Stimulated activated naive CD8-positive, alpha-beta T cell treated with anti-CD3 and anti-CD28 coated beads, Interleukin-15, amount 100 ng/mL, for 72 hours (primary cell): ENCODE data around the gene CCL19.
"Not testable (repeated sequence)": the region's sequence is repeated elsewhere in the genome, so short reads cannot be mapped to it uniquely, and the experiment has no call there.

ENCODE experiments used
- ATAC-seq: fragments of 150-1000 bp; cut with Tn5 transposase; 2 replicates; pipeline ENCODE4 v1.10.0; 2021; ENCODE audit warnings: mild to moderate bottlenecking, moderate library complexity
- DNase-seq, 2 donors: peaks; one replicate each; pipeline ENCODE4 v3.0.0; 2021 to 2022
- H3K27ac Mint-ChIP-seq, 2 donors: one replicate each; pipeline ENCODE4 v1.8.0; 2022; ENCODE audit warnings: mild to moderate bottlenecking in 2 of 2, mixed read lengths in 2 of 2, moderate library complexity in 2 of 2
- H3K27me3 Mint-ChIP-seq: one replicate; pipeline ENCODE4 v1.8.0; 2022; ENCODE audit warnings: mixed read lengths
- H3K4me1 Mint-ChIP-seq: one replicate; pipeline ENCODE4 v1.8.0; 2022; ENCODE audit warnings: mild to moderate bottlenecking, mixed read lengths
- H3K4me3 Mint-ChIP-seq, 2 donors: one replicate each; pipeline ENCODE4 v1.8.0; 2022; ENCODE audit warnings: mild to moderate bottlenecking in 2 of 2, mixed read lengths in 2 of 2, moderate library complexity in 1 of 2
- H3K9me3 Mint-ChIP-seq, 2 donors: one replicate each; pipeline ENCODE4 v1.8.0; 2022; ENCODE audit warnings: mixed read lengths in 2 of 2

CCL19 gene

GRCh38 chr9:34690983-34691935 is at the start of gene CCL19:
Gene CCL19, minus strand, starts transcription at chr9:34691276. Its CDS starts 137 bp downstream, at chr9:34691139.
- Mint-ChIP-seq H3K4me3 (no peak within 1 kb of the TSS), H3K27me3 (no peaks in the 10 kb centered on the region), H3K9me3 (no peaks in the 10 kb centered on the region), H3K4me1 (no peaks in the 10 kb centered on the region), H3K27ac (no peak within 1 kb of the TSS)
- no peak for ATAC-seq
- no peak for DNase-seq

GRCh38 chr9:34740176-34740575 is 49.1 kb upstream of the CCL19 start:
- not testable (repeated sequence) for DNase-seq, H3K27ac Mint-ChIP-seq, ATAC-seq, H3K9me3 Mint-ChIP-seq, H3K4me3 Mint-ChIP-seq
- H3K4me1 Mint-ChIP-seq = peaks cover 14% of the 10 kb centered on the region
- H3K27me3 Mint-ChIP-seq = peaks cover 25% of the 10 kb centered on the region

GRCh38 chr9:34737677-34738260 is 46.7 kb upstream of the CCL19 start:
- DNase-seq = no peak
- no peaks in the 10 kb centered on the region for H3K9me3 Mint-ChIP-seq
- peaks cover 7% of the 10 kb centered on the region for H3K4me1 Mint-ChIP-seq
- H3K4me3 Mint-ChIP-seq = no peak overlapping the region
- H3K27ac Mint-ChIP-seq = no peak overlapping the region
- H3K27me3 Mint-ChIP-seq = peaks cover 17% of the 10 kb centered on the region
- ATAC-seq = no peak

GRCh38 chr9:34734720-34735119 is 43.6 kb upstream of the CCL19 start:
- H3K9me3 Mint-ChIP-seq = no peaks in the 10 kb centered on the region
- H3K27me3 Mint-ChIP-seq = peaks cover 16% of the 10 kb centered on the region
- H3K27ac Mint-ChIP-seq = no peak overlapping the region
- no peak overlapping the region for H3K4me3 Mint-ChIP-seq
- H3K4me1 Mint-ChIP-seq = no peaks in the 10 kb centered on the region
- DNase-seq (no peak), ATAC-seq (no peak)

GRCh38 chr9:34732886-34733285 is 41.8 kb upstream of the CCL19 start:
- Mint-ChIP-seq H3K9me3 (no peaks in the 10 kb centered on the region), H3K27ac (no peak overlapping the region), H3K27me3 (peaks cover 6% of the 10 kb centered on the region), H3K4me3 (no peak overlapping the region), H3K4me1 (no peaks in the 10 kb centered on the region)
- ATAC-seq (no peak), DNase-seq (no peak)

GRCh38 chr9:34732478-34732877 is 41.4 kb upstream of the CCL19 start:
- no peaks in the 10 kb centered on the region for H3K9me3 Mint-ChIP-seq
- no peaks in the 10 kb centered on the region for H3K4me1 Mint-ChIP-seq
- no peak overlapping the region for H3K27ac Mint-ChIP-seq

GRCh38 chr9:34723141-34723540 is 32.1 kb upstream of the CCL19 start:
- no peak for DNase-seq
- no peak overlapping the region for H3K27ac Mint-ChIP-seq
- H3K27me3 Mint-ChIP-seq = peaks cover 8% of the 10 kb centered on the region
- H3K4me1 Mint-ChIP-seq = no peaks in the 10 kb centered on the region
- no peak for ATAC-seq
- H3K9me3 Mint-ChIP-seq = no peaks in the 10 kb centered on the region
- H3K4me3 Mint-ChIP-seq = no peak overlapping the region

More at GRCh38 chr9:34732478-34732877, 41.4 kb upstream of the CCL19 start:
- ATAC-seq (no peak), DNase-seq (no peak)
- no peak overlapping the region for H3K4me3 Mint-ChIP-seq
- H3K27me3 Mint-ChIP-seq = peaks cover 2% of the 10 kb centered on the region

- ATAC-seq, H3K4me3 Mint-ChIP-seq, H3K9me3 Mint-ChIP-seq, DNase-seq, H3K4me1 Mint-ChIP-seq, H3K27ac Mint-ChIP-seq, H3K27me3 Mint-ChIP-seq: not testable (repeated sequence)
Observed at GRCh38 chr9:34719769-34720025, 28.6 kb upstream of the CCL19 start.

- no peaks in the 10 kb centered on the region for H3K9me3 Mint-ChIP-seq
- H3K4me1 Mint-ChIP-seq = no peaks in the 10 kb centered on the region
- DNase-seq (no peak), ATAC-seq (no peak)
- peaks cover 9% of the 10 kb centered on the region for H3K27me3 Mint-ChIP-seq
- no peak overlapping the region for H3K27ac Mint-ChIP-seq
- H3K4me3 Mint-ChIP-seq = no peak overlapping the region
Observed at GRCh38 chr9:34719021-34719768, 28.1 kb upstream of the CCL19 start.

- ATAC-seq = no peak
- H3K9me3 Mint-ChIP-seq = no peaks in the 10 kb centered on the region
- no peak overlapping the region for H3K4me3 Mint-ChIP-seq
- H3K27me3 Mint-ChIP-seq = peaks cover 18% of the 10 kb centered on the region
- no peak for DNase-seq
- H3K4me1 Mint-ChIP-seq = no peaks in the 10 kb centered on the region
- peak overlapping the region; percentile 9 to 65 for H3K27ac Mint-ChIP-seq
Observed at GRCh38 chr9:34717996-34718614, 27.0 kb upstream of the CCL19 start.

GRCh38 chr9:34716711-34717110 is 25.6 kb upstream of the CCL19 start:
- H3K9me3 Mint-ChIP-seq = no peaks in the 10 kb centered on the region
- ATAC-seq = no peak
- H3K4me1 Mint-ChIP-seq = no peaks in the 10 kb centered on the region

GRCh38 chr9:34715639-34716215 is 24.7 kb upstream of the CCL19 start:
- no peak for ATAC-seq
- DNase-seq = no peak
- no peaks in the 10 kb centered on the region for H3K4me1 Mint-ChIP-seq
- H3K27ac Mint-ChIP-seq = no peak overlapping the region
- peaks cover 13% of the 10 kb centered on the region for H3K27me3 Mint-ChIP-seq
- H3K4me3 Mint-ChIP-seq = no peak overlapping the region
- H3K9me3 Mint-ChIP-seq = no peaks in the 10 kb centered on the region

More at GRCh38 chr9:34716711-34717110, 25.6 kb upstream of the CCL19 start:
- DNase-seq = no peak
- Mint-ChIP-seq H3K27ac (no peak overlapping the region), H3K27me3 (peaks cover 18% of the 10 kb centered on the region), H3K4me3 (no peak overlapping the region)

GRCh38 chr9:34714007-34714406 is 22.9 kb upstream of the CCL19 start:
- H3K4me1 Mint-ChIP-seq = no peaks in the 10 kb centered on the region
- H3K9me3 Mint-ChIP-seq = no peaks in the 10 kb centered on the region
- H3K4me3 Mint-ChIP-seq = no peak overlapping the region
- ATAC-seq = no peak
- no peak for DNase-seq
- H3K27ac Mint-ChIP-seq = no peak overlapping the region
- peaks cover 10% of the 10 kb centered on the region for H3K27me3 Mint-ChIP-seq

- H3K9me3 Mint-ChIP-seq = no peaks in the 10 kb centered on the region
- H3K4me1 Mint-ChIP-seq = no peaks in the 10 kb centered on the region
- DNase-seq (no peak), ATAC-seq (no peak)
- H3K4me3 Mint-ChIP-seq = no peak overlapping the region
- H3K27ac Mint-ChIP-seq = no peak overlapping the region
- H3K27me3 Mint-ChIP-seq = peaks cover 10% of the 10 kb centered on the region
Observed at GRCh38 chr9:34712140-34712539, 21.1 kb upstream of the CCL19 start.

- peaks cover 10% of the 10 kb centered on the region for H3K27me3 Mint-ChIP-seq
- no peak for ATAC-seq
- no peaks in the 10 kb centered on the region for H3K9me3 Mint-ChIP-seq
Observed at GRCh38 chr9:34710023-34710422, 18.9 kb upstream of the CCL19 start, which contains the start of gene CCL21. Gene CCL21, minus strand, starts transcription at chr9:34710136. Its CDS starts 70 bp downstream, at chr9:34710066.

More at GRCh38 chr9:34710023-34710422, 18.9 kb upstream of the CCL19 start, which contains the start of gene CCL21:
- H3K4me3 Mint-ChIP-seq = no peak within 1 kb of the TSS
- no peaks in the 10 kb centered on the region for H3K4me1 Mint-ChIP-seq
- H3K27ac Mint-ChIP-seq = peak within 1 kb of the TSS in 1 of 2 donors; percentile 55
- no peak for DNase-seq
